Astrocyte of the cerebellum (primary cell): ENCODE data around the gene ZNF581.
A peak's percentile ranks its signal among the peaks of the same experiment; 100 is the strongest.

Experiments
- DNase-seq: peaks from one replicate; pipeline ENCODE4 v3.0.0-alpha.2; 2011; ENCODE audit warnings: low read depth
- H3K4me3 ChIP-seq: 2 replicates; pipeline ENCODE4 v1.5.1; 2011; ENCODE audit warnings: mild to moderate bottlenecking, low read depth, low read length, moderate library complexity
- in situ Hi-C: cut with HindIII; loops from 2 replicates; pipeline ENCODE4 v1.10.0; 2017; ENCODE audit warnings: low sequenced_read_pairs
- TF ChIP-seq, protein P1 (sequence below): IDR thresholded peaks from 2 replicates; pipeline ENCODE4 v1.5.1; 2012; ENCODE audit warnings: low read length, low read depth, moderate library complexity, mild to moderate bottlenecking; ENCODE audit errors: missing control alignments

Gene ZNF581

DNA sequence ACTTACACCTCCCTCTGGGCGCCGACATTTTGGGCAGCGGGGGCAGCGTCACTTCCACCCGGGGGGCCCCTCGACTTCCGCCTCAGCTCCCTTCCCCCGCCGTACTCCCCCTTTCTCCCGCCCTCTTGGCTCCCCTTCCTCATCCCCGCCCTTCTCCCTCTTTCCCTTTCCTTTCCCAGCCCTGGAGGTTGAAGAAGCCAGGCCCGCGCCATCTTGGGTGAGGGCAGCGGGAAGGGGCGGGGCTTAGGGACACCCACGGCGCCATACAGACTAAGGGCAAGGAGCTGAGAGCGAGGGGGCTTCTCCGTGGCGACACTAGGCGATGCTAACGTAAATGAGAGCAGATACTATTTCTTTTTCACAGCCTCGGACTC, 44.0 kb upstream of the ZNF581 start, which contains the start of gene FIZ1:
Gene FIZ1 (minus strand): TSS at position 50 of the 374 bp plus-strand sequence. CDS start 1,652 bp downstream, outside the sequence.
- H3K4me3 ChIP-seq, result peak within 1 kb of the TSS; percentile 80
- in situ Hi-C loops, result no loop called here
- peak; percentile 98 for DNase-seq
- TF ChIP-seq, protein P1, sequence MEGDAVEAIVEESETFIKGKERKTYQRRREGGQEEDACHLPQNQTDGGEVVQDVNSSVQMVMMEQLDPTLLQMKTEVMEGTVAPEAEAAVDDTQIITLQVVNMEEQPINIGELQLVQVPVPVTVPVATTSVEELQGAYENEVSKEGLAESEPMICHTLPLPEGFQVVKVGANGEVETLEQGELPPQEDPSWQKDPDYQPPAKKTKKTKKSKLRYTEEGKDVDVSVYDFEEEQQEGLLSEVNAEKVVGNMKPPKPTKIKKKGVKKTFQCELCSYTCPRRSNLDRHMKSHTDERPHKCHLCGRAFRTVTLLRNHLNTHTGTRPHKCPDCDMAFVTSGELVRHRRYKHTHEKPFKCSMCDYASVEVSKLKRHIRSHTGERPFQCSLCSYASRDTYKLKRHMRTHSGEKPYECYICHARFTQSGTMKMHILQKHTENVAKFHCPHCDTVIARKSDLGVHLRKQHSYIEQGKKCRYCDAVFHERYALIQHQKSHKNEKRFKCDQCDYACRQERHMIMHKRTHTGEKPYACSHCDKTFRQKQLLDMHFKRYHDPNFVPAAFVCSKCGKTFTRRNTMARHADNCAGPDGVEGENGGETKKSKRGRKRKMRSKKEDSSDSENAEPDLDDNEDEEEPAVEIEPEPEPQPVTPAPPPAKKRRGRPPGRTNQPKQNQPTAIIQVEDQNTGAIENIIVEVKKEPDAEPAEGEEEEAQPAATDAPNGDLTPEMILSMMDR, result no peak

DNA sequence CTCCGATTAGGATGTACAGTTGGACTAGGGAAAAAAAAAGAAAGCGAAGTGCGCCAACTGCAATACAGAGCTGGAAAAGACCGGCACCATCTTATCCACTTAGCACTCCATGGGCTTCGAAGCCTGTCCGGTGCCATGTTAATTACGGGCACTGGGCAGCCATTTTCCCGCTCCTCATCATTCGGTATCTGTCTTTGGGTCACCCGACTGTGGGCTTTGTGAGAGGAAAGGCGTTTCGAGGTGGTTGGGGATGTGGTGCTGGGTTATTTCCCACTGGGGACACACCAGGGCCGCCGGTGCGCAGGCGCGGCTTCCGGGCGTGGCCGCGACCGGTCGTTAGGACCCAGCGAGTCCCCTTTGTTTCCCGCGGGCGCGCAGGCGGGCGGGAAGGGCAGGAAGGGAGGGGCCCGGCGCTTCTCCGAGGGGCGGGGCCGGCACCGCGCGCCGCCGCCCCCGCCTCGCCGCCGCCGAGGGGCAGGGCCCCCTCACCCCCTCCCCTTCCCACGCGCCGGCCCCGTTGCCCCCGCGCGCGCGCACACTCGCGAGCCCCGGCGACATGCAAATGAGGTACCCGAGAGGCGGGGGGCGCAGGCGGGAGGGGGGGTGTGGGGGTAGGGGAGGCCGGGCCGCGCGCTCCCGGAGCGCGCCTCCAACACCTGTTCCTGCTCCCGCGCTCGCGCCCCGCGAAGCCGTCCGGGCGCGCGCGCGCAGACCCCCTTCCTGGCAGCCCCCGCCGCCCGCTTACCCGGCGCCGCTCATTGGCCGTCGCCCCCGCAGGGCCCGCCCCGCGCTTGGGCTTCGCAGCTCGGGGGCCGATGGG, 43.4 kb upstream of the ZNF581 start, which contains the start of gene ZNF524:
Gene ZNF524 (plus strand): TSS at position 447 of the 820 bp plus-strand sequence. CDS start 1,825 bp downstream, outside the sequence.
- in situ Hi-C loops, result loop anchor here (10.0 to 25.0 kb wide), 2 partner anchors 245 to 1138 kb away; partner anchors contain the start of genes CDC42EP5, COX6B2 and LENG9
- peak within 1 kb of the TSS; percentile 80 for H3K4me3 ChIP-seq
- TF ChIP-seq, protein P1, result no peak
- DNase-seq, result peak; percentile 69

DNA sequence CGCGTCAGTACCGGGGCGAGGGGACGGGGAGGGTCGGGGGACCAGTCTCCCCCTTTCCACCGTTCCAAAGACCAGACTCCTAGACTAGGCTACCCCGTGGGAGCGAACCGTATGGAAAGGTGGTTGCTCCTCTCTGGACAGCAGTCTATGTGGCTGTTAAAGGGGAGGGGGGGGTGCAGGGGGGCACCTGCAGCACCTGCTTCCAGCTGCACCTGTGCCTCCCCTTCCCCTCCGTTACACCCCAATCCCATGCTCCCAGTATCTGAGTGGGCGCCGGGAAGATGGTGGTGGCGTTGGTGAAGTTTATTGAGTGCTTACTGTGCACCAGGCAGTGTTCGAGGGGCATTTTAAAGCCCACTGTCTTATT, 42.8 kb upstream of the ZNF581 start:
- in situ Hi-C loops, result loop anchor here (10.0 to 25.0 kb wide), 2 partner anchors 246 to 1138 kb away; partner anchors contain the start of genes CDC42EP5, COX6B2 and LENG9

DNA sequence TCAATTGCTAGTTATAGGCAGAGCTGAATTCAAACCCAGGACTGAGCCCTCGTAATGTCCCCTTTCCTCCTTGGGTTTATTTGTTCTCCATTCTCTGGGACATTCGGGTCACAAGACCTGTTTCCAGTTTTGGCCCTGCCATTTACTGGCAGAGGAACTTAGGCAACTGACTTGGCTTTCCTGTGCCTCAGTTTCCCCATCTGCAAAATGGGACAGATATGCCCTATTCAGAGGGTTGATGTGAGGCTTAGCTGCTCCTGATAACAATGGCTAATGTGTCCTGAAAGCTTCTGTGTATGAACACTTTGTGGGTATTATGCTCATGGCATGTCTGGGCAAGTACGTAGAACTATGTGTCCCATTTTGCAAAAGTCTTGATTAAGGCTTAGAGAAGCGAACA, 42.4 kb upstream of the ZNF581 start:
- no peak for DNase-seq
- in situ Hi-C loops, result loop anchor here (10.0 to 25.0 kb wide), 2 partner anchors 246 to 1139 kb away; partner anchors contain the start of genes CDC42EP5, COX6B2 and LENG9
- TF ChIP-seq, protein P1, result no peak
- peak overlapping the region; percentile 80 for H3K4me3 ChIP-seq

More for the DNA sequence above, 42.8 kb upstream of the ZNF581 start:
- peak overlapping the region; percentile 80 for H3K4me3 ChIP-seq
- TF ChIP-seq, protein P1, result no peak
- no peak for DNase-seq

DNA sequence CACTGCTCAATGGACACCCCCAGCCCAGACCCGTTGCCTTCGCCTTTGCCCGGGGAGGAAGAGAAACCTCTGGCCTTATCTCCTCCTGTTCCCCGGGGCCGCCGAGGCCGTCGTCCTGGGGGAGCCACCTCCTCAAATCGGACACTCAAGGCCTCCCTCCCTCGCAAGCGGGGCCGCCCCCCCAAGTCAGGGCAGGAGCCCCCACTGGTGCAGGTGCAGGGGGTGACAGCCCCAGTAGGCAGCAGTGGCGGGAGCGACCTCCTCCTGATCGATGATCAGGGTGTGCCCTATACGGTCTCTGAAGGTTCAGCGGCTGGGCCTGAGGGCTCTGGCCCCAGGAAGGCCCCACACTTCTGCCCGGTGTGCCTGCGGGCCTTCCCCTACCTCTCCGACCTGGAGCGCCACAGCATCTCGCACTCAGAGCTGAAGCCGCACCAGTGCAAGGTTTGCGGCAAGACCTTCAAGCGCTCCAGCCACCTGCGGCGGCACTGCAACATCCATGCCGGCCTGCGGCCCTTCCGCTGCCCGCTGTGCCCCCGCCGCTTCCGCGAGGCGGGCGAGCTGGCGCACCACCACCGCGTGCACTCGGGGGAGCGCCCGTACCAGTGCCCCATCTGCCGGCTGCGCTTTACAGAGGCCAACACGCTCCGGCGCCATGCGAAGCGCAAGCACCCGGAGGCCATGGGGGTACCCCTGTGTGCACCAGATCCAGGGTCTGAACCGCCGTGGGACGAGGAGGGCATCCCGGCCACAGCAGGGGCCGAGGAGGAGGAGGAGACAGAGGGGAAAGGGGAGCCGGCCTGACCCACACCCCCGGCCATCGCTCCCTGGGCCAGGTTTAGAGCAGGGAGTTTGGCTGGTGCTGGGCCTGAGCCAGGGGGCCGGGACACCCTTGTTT, 41.1 kb upstream of the ZNF581 start:
- in situ Hi-C loops, result loop anchor here (10.0 to 25.0 kb wide), 2 partner anchors 248 to 1140 kb away; partner anchors contain the start of genes CDC42EP5, COX6B2 and LENG9
- no peak for DNase-seq
- TF ChIP-seq, protein P1, result no peak
- no peak overlapping the region for H3K4me3 ChIP-seq

DNA sequence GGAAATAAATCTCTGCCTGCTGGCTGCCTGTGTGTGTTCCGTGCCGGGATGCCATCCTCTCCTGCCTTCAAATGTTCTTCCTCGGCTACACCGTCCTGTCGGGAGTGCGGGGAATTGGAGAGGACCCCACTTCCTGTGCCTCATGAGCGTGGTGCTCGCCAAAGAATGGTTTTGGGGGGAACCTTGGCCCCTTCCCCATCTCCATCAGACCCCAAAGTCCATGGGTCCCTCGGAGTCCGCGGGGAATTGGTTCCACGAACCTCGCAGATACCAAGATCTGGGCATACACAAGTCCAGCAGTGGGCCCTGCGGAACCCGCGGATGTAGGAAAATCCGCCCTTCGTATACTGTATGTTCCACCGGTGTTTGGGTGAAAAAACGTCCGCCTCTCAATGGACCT, 40.3 kb upstream of the ZNF581 start:
- in situ Hi-C loops, result loop anchor here (10.0 to 25.0 kb wide), 2 partner anchors 248 to 1141 kb away; partner anchors contain the start of genes CDC42EP5, COX6B2 and LENG9
- no peak for DNase-seq
- no peak overlapping the region for H3K4me3 ChIP-seq
- TF ChIP-seq, protein P1, result no peak
